Mammary epithelial cell (primary cell): ENCODE results near the gene PDGFA.

Source experiments
- EZH2 ChIP-seq: IDR thresholded peaks from 2 replicates; pipeline ENCODE4 v1.6.1; 2012; ENCODE audit warnings: low read length, inconsistent platforms, borderline replicate concordance
- TF ChIP-seq, protein P1 (sequence below), 2 donors: IDR thresholded peaks in 1 of 2; conservative IDR thresholded peaks in 1 of 2; 2 replicates each; pipeline ENCODE4 v1.5.1; 2011 to 2012; ENCODE audit warnings: inconsistent platforms in 2 of 2, low read length in 2 of 2, mild to moderate bottlenecking in 2 of 2, control low read depth in 1 of 2, low read depth in 1 of 2; ENCODE audit not compliant: insufficient read depth in 1 of 2; ENCODE audit errors: extremely low read depth in 1 of 2

DNA sequence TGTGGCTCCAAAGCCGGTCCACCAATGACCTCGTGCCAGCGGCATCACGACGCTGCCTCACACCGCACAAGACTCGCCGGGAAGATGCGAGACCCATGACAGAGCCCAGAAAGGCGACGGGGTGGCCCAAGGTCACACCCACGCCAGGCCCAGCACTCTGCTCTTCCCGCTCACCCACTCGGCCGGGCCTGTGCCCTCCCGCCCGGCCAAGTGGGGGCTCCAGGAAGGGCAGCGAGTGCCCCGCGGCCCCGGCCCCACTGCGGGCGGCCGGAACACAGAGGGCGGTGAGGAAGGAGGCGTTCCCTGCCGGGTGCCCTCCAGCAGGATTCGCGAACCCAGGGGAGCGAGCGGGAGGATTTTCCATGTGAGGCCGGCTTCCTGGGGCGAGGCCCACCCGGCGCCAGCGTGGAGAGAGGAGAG is 56.3 kb downstream of the PDGFA start:
- TF ChIP-seq, protein P1, sequence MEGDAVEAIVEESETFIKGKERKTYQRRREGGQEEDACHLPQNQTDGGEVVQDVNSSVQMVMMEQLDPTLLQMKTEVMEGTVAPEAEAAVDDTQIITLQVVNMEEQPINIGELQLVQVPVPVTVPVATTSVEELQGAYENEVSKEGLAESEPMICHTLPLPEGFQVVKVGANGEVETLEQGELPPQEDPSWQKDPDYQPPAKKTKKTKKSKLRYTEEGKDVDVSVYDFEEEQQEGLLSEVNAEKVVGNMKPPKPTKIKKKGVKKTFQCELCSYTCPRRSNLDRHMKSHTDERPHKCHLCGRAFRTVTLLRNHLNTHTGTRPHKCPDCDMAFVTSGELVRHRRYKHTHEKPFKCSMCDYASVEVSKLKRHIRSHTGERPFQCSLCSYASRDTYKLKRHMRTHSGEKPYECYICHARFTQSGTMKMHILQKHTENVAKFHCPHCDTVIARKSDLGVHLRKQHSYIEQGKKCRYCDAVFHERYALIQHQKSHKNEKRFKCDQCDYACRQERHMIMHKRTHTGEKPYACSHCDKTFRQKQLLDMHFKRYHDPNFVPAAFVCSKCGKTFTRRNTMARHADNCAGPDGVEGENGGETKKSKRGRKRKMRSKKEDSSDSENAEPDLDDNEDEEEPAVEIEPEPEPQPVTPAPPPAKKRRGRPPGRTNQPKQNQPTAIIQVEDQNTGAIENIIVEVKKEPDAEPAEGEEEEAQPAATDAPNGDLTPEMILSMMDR (conservative IDR thresholded peaks at IDR 0.05 in 1 of 2, IDR thresholded peaks at IDR 0.05 in 1 of 2; ENCODE audit: extremely low read depth in 1 of 2, insufficient read depth in 1 of 2, low read depth in 1 of 2, low read length in 2 of 2) = no peak
- TF ChIP-seq EZH2 = no peak
